GM12878 (cell line): ENCODE results near the gene ABRACL. TPM values are rescaled to one million over a fixed set of nuclear protein-coding genes. Genes with fewer than 3 reads are reported as not detected.

Experiments
- ATAC-seq: fragments of 200-7000 bp; cut with Tn5 transposase; 3 replicates; pipeline ENCODE4 v1.9.1; 2020; ENCODE audit warnings: mild to moderate bottlenecking, moderate library complexity
- BruUV-seq: library from RNA; stranded (reverse); fragments of 400-500 nt; replicated peaks from 2 replicates; lab custom pipeline; 2021; lab: Mats Ljungman, UMichigan
- CTCF ChIA-PET: fragments of 300-600 bp; sonication (Branson Sonifier 250); formaldehyde crosslinking; extraction: SDS; loops from one replicate; lab custom pipeline; 2021; ENCODE audit warnings: inconsistent platforms; lab: Yijun Ruan, JAX
- POLR2A ChIA-PET: fragments of 350-600 bp; formaldehyde crosslinking; extraction: SDS; loops from one replicate; lab custom pipeline; 2021; ENCODE audit warnings: inconsistent platforms; lab: Charles Lee
- RAD21 ChIA-PET: fragments of 300-600 bp; sonication (Branson Sonifier 250); formaldehyde crosslinking; loops from one replicate; lab custom pipeline; 2023; ENCODE audit warnings: antibody characterized with exemption; ENCODE audit not compliant: unreplicated experiment; lab: Charles Lee
- SMC1A ChIA-PET: fragments of 300-600 bp; sonication (Branson Sonifier 250); formaldehyde crosslinking; loops from one replicate; lab custom pipeline; 2023; ENCODE audit not compliant: unreplicated experiment, uncharacterized antibody; lab: Charles Lee
- DNase-seq: peaks from one replicate; pipeline ENCODE4 v3.0.0-alpha.2; 2011; ENCODE audit warnings: low read depth, low spot score
- FAIRE-seq: peaks from 3 replicates; lab custom pipeline; 2011; peaks lifted over from hg19 to GRCh38; lab: Jason Lieb, UNC
- H2AFZ ChIP-seq: 2 replicates; pipeline ENCODE4 v1.6.0; 2011; ENCODE audit warnings: low read depth, low read length, control low read depth; ENCODE audit not compliant: control insufficient read depth
- H3K27ac ChIP-seq: 2 replicates; pipeline ENCODE4 v1.5.1; 2011; ENCODE audit warnings: control low read depth; ENCODE audit not compliant: control insufficient read depth, insufficient read depth
- H3K27me3 ChIP-seq, 2 experiments: replicated peaks in 1 of 2; 2 replicates each; pipeline versions ENCODE4 v1.6.0 to v1.6.1; 2011; ENCODE audit warnings: low read length in 1 of 2; ENCODE audit not compliant: control insufficient read depth in 2 of 2, insufficient read depth in 2 of 2
- H3K36me3 ChIP-seq, 2 experiments: 2 replicates each; pipeline ENCODE4 v1.5.1; 2011; ENCODE audit warnings: low read length in 1 of 2; ENCODE audit not compliant: control insufficient read depth in 2 of 2, insufficient read depth in 2 of 2
- H3K4me1 ChIP-seq: 2 replicates; pipeline ENCODE4 v1.6.1; 2011; ENCODE audit warnings: mild to moderate bottlenecking, low read length, moderate library complexity, mixed read lengths; ENCODE audit not compliant: control insufficient read depth, insufficient read depth
- H3K4me2 ChIP-seq: 2 replicates; pipeline ENCODE4 v1.6.0; 2011; ENCODE audit warnings: control low read depth; ENCODE audit not compliant: control insufficient read depth, insufficient read depth
- H3K4me3 ChIP-seq: fragments of 200-600 bp; sonication (generic); 2 replicates; pipeline ENCODE4 v1.5.1; 2016
- H3K79me2 ChIP-seq: 2 replicates; pipeline ENCODE4 v1.6.0; 2011; ENCODE audit warnings: low read length; ENCODE audit not compliant: control insufficient read depth, insufficient read depth
- H3K9ac ChIP-seq: 2 replicates; pipeline ENCODE4 v1.8.0; 2011; ENCODE audit warnings: low read length, control low read depth, mixed read lengths; ENCODE audit not compliant: control insufficient read depth, insufficient read depth
- H3K9me3 ChIP-seq: replicated peaks from 3 replicates; pipeline ENCODE4 v1.5.1; 2011; ENCODE audit warnings: mild to moderate bottlenecking, low read length; ENCODE audit not compliant: control insufficient read depth, insufficient read depth
- H4K20me1 ChIP-seq: 2 replicates; pipeline ENCODE4 v1.6.0; 2011; ENCODE audit not compliant: control insufficient read depth, insufficient read depth
- ATF7 ChIP-seq: fragments of 450-650 bp; IDR thresholded peaks from 2 replicates; pipeline ENCODE4 v1.6.1; 2016; ENCODE audit warnings: low read depth, mild to moderate bottlenecking
- E4F1 ChIP-seq: fragments of 450-650 bp; IDR thresholded peaks from 2 replicates; pipeline ENCODE4 v1.6.1; 2018; ENCODE audit warnings: borderline replicate concordance, mild to moderate bottlenecking; ENCODE audit not compliant: partially characterized antibody
- ELK1 ChIP-seq: IDR thresholded peaks from 2 replicates; pipeline ENCODE4 v1.6.1; 2012; ENCODE audit warnings: low read depth, low read length, improper control_type of control experiment
- FOXK2 ChIP-seq: fragments of 450-650 bp; IDR thresholded peaks from 2 replicates; pipeline ENCODE4 v1.6.1; 2017; ENCODE audit warnings: mild to moderate bottlenecking, moderate library complexity
- HDAC6 ChIP-seq: fragments of 200-600 bp; sonication (generic); IDR thresholded peaks from one replicate; pipeline ENCODE4 v1.8.0; 2017; ENCODE audit warnings: antibody characterized with exemption; ENCODE audit not compliant: unreplicated experiment
- IRF4 ChIP-seq: IDR thresholded peaks from 2 replicates; pipeline ENCODE4 v1.6.1; 2011; ENCODE audit warnings: low read depth, low read length
- JUNB ChIP-seq: IDR thresholded peaks from 2 replicates; pipeline ENCODE4 v1.6.1; 2016; ENCODE audit warnings: antibody characterized with exemption, mild to moderate bottlenecking
- LARP7 ChIP-seq: fragments of 450-650 bp; IDR thresholded peaks from 2 replicates; pipeline ENCODE4 v1.6.1; 2017; ENCODE audit warnings: mild to moderate bottlenecking
- MXI1 ChIP-seq: fragments of 150-350 bp; IDR thresholded peaks from 2 replicates; pipeline ENCODE4 v1.6.1; 2011; ENCODE audit warnings: low read depth, mild to moderate bottlenecking, inconsistent platforms, low read length, improper control_type of control experiment
- NFYB ChIP-seq: IDR thresholded peaks from 2 replicates; pipeline ENCODE4 v1.6.1; 2011; ENCODE audit warnings: low read depth, mild to moderate bottlenecking, low read length, improper control_type of control experiment, moderate library complexity; ENCODE audit not compliant: insufficient read depth
- NR2F1 ChIP-seq: fragments of 450-650 bp; conservative IDR thresholded peaks from 2 replicates; pipeline ENCODE4 v1.6.1; 2017; ENCODE audit warnings: mild to moderate bottlenecking
- POLR2AphosphoS5 ChIP-seq: IDR thresholded peaks from 2 replicates; pipeline ENCODE4 v1.6.1; 2011; ENCODE audit warnings: mild to moderate bottlenecking, low read length, inconsistent platforms
- SMAD1 ChIP-seq: fragments of 450-650 bp; IDR thresholded peaks from 2 replicates; pipeline ENCODE4 v1.6.1; 2018; ENCODE audit warnings: mild to moderate bottlenecking, low read depth; ENCODE audit not compliant: partially characterized antibody
- SPI1 ChIP-seq: IDR thresholded peaks from 2 replicates; pipeline ENCODE4 v1.6.1; 2011; ENCODE audit warnings: low read depth, mild to moderate bottlenecking, low read length, moderate library complexity, borderline replicate concordance; ENCODE audit not compliant: insufficient read depth
- STAT3 ChIP-seq: IDR thresholded peaks from 2 replicates; pipeline ENCODE4 v1.6.1; 2011; ENCODE audit warnings: low read depth, low read length, improper control_type of control experiment
- TCF3 ChIP-seq: IDR thresholded peaks from 2 replicates; pipeline ENCODE4 v1.6.1; 2012; ENCODE audit warnings: low read depth, mild to moderate bottlenecking, low read length, borderline replicate concordance; ENCODE audit not compliant: insufficient read depth
- WRNIP1 ChIP-seq: IDR thresholded peaks from 2 replicates; pipeline ENCODE4 v1.6.1; 2011; ENCODE audit warnings: low read depth, low read length, improper control_type of control experiment, borderline replicate concordance
- ZNF217 ChIP-seq: fragments of 450-650 bp; IDR thresholded peaks from 2 replicates; pipeline ENCODE4 v1.6.1; 2017; ENCODE audit warnings: antibody characterized with exemption, mild to moderate bottlenecking
- ZNF24 ChIP-seq: fragments of 450-650 bp; IDR thresholded peaks from 2 replicates; pipeline ENCODE4 v1.6.1; 2017; ENCODE audit warnings: antibody characterized with exemption, mild to moderate bottlenecking
- ZNF274 ChIP-seq: IDR thresholded peaks from one replicate; pipeline ENCODE4 v1.8.0; 2011; ENCODE audit not compliant: insufficient read length, insufficient read depth
- WGBS: methylation state at CpG from one replicate; pipeline ENCODE4 v1.1.6; 2016; ENCODE audit warnings: low lambda C conversion rate; ENCODE audit not compliant: insufficient replicate concordance, insufficient coverage; ENCODE audit errors: missing lambda C conversion rate; 5-methylcytosine and 5-hydroxymethylcytosine counted together
- in situ Hi-C: fragments of 300-500 bp; cut with MboI; formaldehyde crosslinking; loops from 9 replicates; pipeline ENCODE4 v1.14.3; 2018; ENCODE audit warnings: mixed read lengths
- intact Hi-C: fragments of 100-400 bp; cut with micrococcal nuclease; formaldehyde crosslinking; loops from one replicate; pipeline ENCODE4 v1.14.2; 2022; ENCODE audit not compliant: unreplicated experiment
- polyA plus RNA-seq, 11 experiments: library from polyadenylated mRNA; depleted of rRNA in 4 of 11; unstranded in 6 of 11; stranded (reverse) in 5 of 11; fragments of >200 nt; fragmentation: Nextera tagmentation in 4 of 11; fragmentation: Illumina TruSeq in 1 of 11; extraction: Ambion mirVana in 4 of 11; extraction: Trizol in 1 of 11; gene quantifications; 1 replicate in 1 of 11; 2 replicates in 10 of 11; pipeline versions ENCODE4 v1.2.1 to v1.2.3, GENCODE V29; 2011 to 2016; ENCODE audit warnings: inconsistent platforms in 2 of 11, missing spikeins in 2 of 11, low read depth in 1 of 11
- total RNA-seq, 4 experiments: library from RNA; depleted of rRNA in 3 of 4; stranded (reverse); fragments of >200 nt in 3 of 4; fragmentation: Illumina TruSeq in 1 of 4; extraction: Trizol in 1 of 4; gene quantifications; 2 replicates each; pipeline versions ENCODE4 v1.2.1 to v1.2.3, GENCODE V29; 2013 to 2021

Gene ABRACL
- total and polyA plus RNA-seq, 10 of the 15 experiments (the other 5 are each of a cell fraction or from before 2014, with no cell fraction given), result 111 to 647 (median 192) TPM

GRCh38 chr6:138979365-138979764, 49.2 kb upstream of the ABRACL start:
- Histone ChIP-seq H3K4me3 (no peak overlapping the region), H3K4me1 (peaks cover 9% of the 10 kb centered on the region; the same call in 1 of the 2 replicates), H2AFZ (no peak overlapping the region), H3K27ac (no peak overlapping the region), H3K36me3 (no peaks in the 10 kb centered on the region), H3K27me3 (no peaks in the 10 kb centered on the region), H3K9ac (no peak overlapping the region), H3K9me3 (no peaks in the 10 kb centered on the region), H4K20me1 (0 out of 2 replicates have a peak, but pooled peaks cover 3% of the 10 kb centered on the region), H3K4me2 (no peak overlapping the region), H3K79me2 (peaks cover 86% of the 10 kb centered on the region)
- in situ Hi-C loops (no loop called here), intact Hi-C loops (no loop called here)
- WGBS, result 100% methylated on average over 2 of the region's 2 CpGs
- ChIA-PET RAD21 (no interaction called here), CTCF (no interaction called here), POLR2A (no interaction called here), SMC1A (interaction anchor here (0.7 to 1.0 kb wide), 3 partner anchors 10 to 58 kb away, joined by 3 read pairs; no protein-coding TSS in a partner anchor)
- ATAC-seq, result no peak
- FAIRE-seq, result no peak
- no TSS peak for BruUV-seq
- no peak for TF ChIP-seq ZNF217
- no peak for TF ChIP-seq FOXK2
- no peak for TF ChIP-seq TCF3
- TF ChIP-seq WRNIP1, result no peak
- TF ChIP-seq SMAD1, result no peak
- no peak for TF ChIP-seq POLR2AphosphoS5
- no peak for TF ChIP-seq ZNF274
- TF ChIP-seq IRF4, result no peak
- TF ChIP-seq NR2F1, result no peak
- no peak for TF ChIP-seq JUNB
- no peak for TF ChIP-seq MXI1
- TF ChIP-seq LARP7, result no peak
- TF ChIP-seq HDAC6, result no peak
- TF ChIP-seq ZNF24, result no peak
- no peak for TF ChIP-seq STAT3
- TF ChIP-seq NFYB, result no peak
- no peak for TF ChIP-seq SPI1
- TF ChIP-seq E4F1, result no peak
- TF ChIP-seq ATF7, result no peak
- no peak for TF ChIP-seq ELK1
- no peak for DNase-seq
